GM21447 (cell line): Measurements from ENCODE around the gene RARRES2.
"Not testable (repeated sequence)": the region's sequence is repeated elsewhere in the genome, so short reads cannot be mapped to it uniquely, and the experiment has no call there.

Experiments
- ATAC-seq: cut with Tn5 transposase; IDR thresholded peaks from one replicate; pipeline ENCODE4 v1.9.1; 2021; ENCODE audit not compliant: unreplicated experiment

The RARRES2 gene

GRCh38 chr7:150295614-150296013 lies 45.8 kb downstream of the RARRES2 start:
- not testable (repeated sequence) for ATAC-seq

GRCh38 chr7:150295027-150295426 lies 46.4 kb downstream of the RARRES2 start:
- not testable (repeated sequence) for ATAC-seq

GRCh38 chr7:150290317-150290716 lies 51.1 kb downstream of the RARRES2 start:
- not testable (repeated sequence) for ATAC-seq

GRCh38 chr7:150288816-150289215 lies 52.6 kb downstream of the RARRES2 start:
- ATAC-seq = not testable (repeated sequence)
